Measurements from ENCODE around the gene WDR45B. TPM values are rescaled to one million over a fixed set of nuclear protein-coding genes. Genes with fewer than 3 reads are reported as not detected.

Gene WDR45B
- total RNA-seq, 1 donor = 47.0 TPM

- DNase-seq (ENCODE audit: low read depth) = no peak
- TF ChIP-seq CTCF (IDR thresholded peaks at IDR 0.05; ENCODE audit: insufficient read depth, low read length) = no peak
- H3K4me3 ChIP-seq (ENCODE audit: low read depth, low read length) = no peak overlapping the region
Observed at GRCh38 chr17:82567286-82567685, 81.0 kb downstream of the WDR45B start.

- no peak overlapping the region for H3K4me3 ChIP-seq (ENCODE audit: low read depth, low read length)
- no peak for DNase-seq (ENCODE audit: low read depth)
- no peak for TF ChIP-seq CTCF (IDR thresholded peaks at IDR 0.05; ENCODE audit: insufficient read depth, low read length)
Observed at GRCh38 chr17:82566129-82566960, 81.9 kb downstream of the WDR45B start.

- no peak for TF ChIP-seq CTCF (IDR thresholded peaks at IDR 0.05; ENCODE audit: insufficient read depth, low read length)
- H3K4me3 ChIP-seq (ENCODE audit: low read depth, low read length) = no peak overlapping the region
- peak; percentile 29 for DNase-seq (ENCODE audit: low read depth)
Observed at GRCh38 chr17:82565551-82565950, 82.7 kb downstream of the WDR45B start.

Small RNA genes within 50 kb of the gene (small RNA-seq; reads per million reads assigned to genes)
- gene MIR4525 = not detected

Other genes with a start within 250 kb of the WDR45B start
- 9.4 and 30.0 TPM in 2 replicates for gene HEXD, start 230.1 kb downstream of the WDR45B start, total RNA-seq (ENCODE audit: low replicate concordance)
- gene OGFOD3, start 229.9 kb downstream of the WDR45B start, total RNA-seq (ENCODE audit: low replicate concordance) = 18.7 and 80.2 TPM in 2 replicates
- 46.4 and 119 TPM in 2 replicates for gene CYBC1, start 197.7 kb downstream of the WDR45B start, total RNA-seq (ENCODE audit: low replicate concordance)
- gene NARF, start 189.7 kb downstream of the WDR45B start, total RNA-seq (ENCODE audit: low replicate concordance) = 27.9 and 35.0 TPM in 2 replicates
- gene FOXK2, start 128.7 kb downstream of the WDR45B start, total RNA-seq (ENCODE audit: low replicate concordance) = 7.3 and 28.2 TPM in 2 replicates
- 8.4 and 8.5 TPM in 2 replicates for gene RAB40B, start 50.3 kb upstream of the WDR45B start, total RNA-seq (ENCODE audit: low replicate concordance)
- 5.6 and 18.7 TPM in 2 replicates for gene FN3KRP, start 68.3 kb upstream of the WDR45B start, total RNA-seq (ENCODE audit: low replicate concordance)
- gene FN3K, start 87.2 kb upstream of the WDR45B start, total RNA-seq (ENCODE audit: low replicate concordance) = 0.74 and 2.8 TPM in 2 replicates
- 39.5 and 80.3 TPM in 2 replicates for gene TBCD, start 103.6 kb upstream of the WDR45B start, total RNA-seq (ENCODE audit: low replicate concordance)
- 0.16 TPM in 1 of 2 replicates, not detected in the other for gene ZNF750, start 191.6 kb upstream of the WDR45B start, total RNA-seq (ENCODE audit: low replicate concordance)

All from fibroblast of the aortic adventitia (primary cell).